Fibroblast of villous mesenchyme (primary cell): ENCODE measurements around the gene DTNA. TPM values are rescaled to one million over a fixed set of nuclear protein-coding genes. Genes with fewer than 3 reads are reported as not detected.

Experiments used
- DNase-seq: peaks from one replicate; pipeline ENCODE4 v3.0.0-alpha.2; 2010; ENCODE audit warnings: low read depth
- H3K4me3 ChIP-seq: 2 replicates; pipeline ENCODE4 v1.5.1; 2011; ENCODE audit warnings: low read depth, mild to moderate bottlenecking, low read length
- CTCF ChIP-seq: IDR thresholded peaks from 2 replicates; pipeline ENCODE4 v1.5.1; 2012; ENCODE audit warnings: low read depth, mild to moderate bottlenecking, low read length; ENCODE audit not compliant: insufficient read depth
- total RNA-seq: library from RNA; depleted of rRNA; stranded (reverse); fragments of >200 nt; gene quantifications from 2 replicates; pipeline ENCODE4 v1.2.3, GENCODE V29; 2012

DTNA gene
- total RNA-seq, 1 donor: 18.1 TPM

DNA sequence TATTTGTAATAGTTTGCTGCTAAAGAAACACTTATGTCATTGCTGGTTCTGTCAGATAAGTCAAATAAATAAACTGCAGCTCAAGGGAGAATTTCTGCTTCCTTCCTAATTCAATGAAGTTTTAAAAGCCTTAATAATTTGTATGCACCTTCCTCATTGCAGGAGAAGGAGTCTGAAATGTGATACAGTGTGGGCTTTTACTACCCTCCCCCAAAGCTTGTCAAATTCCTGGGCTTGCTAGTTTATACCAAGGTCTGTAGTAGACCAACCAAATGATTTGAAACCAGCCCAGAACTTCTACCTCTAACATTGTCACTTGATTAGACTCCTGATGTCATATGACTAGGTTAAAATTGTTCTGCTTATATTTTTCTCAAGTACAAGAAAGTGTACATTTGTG is 131.8 kb downstream of the DTNA start:
- no peak for TF ChIP-seq CTCF
- no peak for DNase-seq
- H3K4me3 ChIP-seq: no peak overlapping the region

DNA sequence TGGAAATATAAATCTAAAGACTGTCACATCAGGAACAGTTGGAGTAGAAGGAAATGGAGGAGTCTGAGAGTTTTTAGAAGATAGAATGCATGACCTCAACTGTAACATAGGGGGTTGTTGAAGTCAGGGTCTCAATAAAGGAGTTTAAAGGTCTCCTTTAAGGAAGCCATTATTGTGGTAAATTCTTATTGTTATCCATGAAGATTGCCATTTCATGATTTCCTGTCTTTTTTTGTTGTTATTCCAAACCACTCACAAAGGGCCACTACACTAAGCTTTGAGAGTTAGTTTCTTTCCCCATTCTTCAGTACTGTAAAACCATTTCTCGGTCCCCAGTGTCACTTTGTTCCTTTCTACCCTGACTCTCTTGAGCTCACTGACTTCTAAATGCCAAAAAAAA is 134.0 kb downstream of the DTNA start:
- DNase-seq: no peak
- no peak for TF ChIP-seq CTCF
- H3K4me3 ChIP-seq: no peak overlapping the region

DNA sequence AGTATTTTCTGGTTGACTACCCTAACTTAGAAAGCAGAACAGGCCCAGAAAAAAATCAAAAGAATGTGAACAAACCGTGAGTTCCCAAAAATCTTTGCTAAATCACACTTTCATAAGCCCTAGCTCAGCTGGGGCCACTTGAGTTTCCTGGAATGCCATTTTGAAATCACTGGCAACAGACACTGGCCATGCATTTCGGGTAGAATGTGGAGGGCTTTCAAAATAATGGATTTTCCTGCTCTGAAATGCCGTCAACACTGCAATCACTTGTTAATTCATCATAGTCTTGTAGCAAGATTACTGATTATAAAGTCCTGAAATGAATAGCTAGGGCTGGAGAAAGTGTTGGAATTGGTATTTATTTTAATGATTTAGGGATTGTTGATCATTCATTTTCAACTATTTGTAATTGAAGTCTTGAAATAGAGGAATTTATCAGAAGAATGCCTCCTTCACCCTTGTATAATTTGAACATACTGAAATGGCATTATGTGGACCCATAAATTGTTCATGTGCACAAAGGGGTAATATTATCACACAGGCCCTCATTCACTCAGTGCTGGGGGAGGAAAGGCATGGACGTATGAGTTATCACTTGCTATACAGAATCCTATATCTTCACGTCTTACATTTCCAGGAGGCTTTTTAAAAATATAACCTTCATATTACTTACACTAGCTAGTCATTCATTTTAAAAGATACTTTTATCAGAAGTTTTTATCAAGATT is 134.8 kb downstream of the DTNA start:
- no peak overlapping the region for H3K4me3 ChIP-seq
- no peak for TF ChIP-seq CTCF
- DNase-seq: no peak

DNA sequence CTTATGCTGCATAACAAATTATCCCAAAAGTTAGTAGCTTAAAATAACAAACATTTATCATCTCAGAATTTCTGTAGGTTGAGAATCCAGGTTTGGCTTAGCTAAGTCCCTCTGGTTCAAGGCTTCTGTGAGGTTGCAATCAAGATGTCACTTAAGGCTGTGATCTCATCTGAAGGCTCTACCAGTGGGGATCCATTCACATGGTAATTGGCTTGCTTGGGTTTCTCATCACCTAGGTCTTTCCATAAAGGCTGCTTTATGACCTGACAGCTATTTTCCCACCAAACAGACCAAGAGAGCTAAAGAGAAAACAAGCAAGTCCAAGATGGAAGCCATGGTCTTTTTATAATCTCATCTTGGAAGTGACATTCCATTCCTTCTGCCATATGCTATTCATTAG is 137.3 kb downstream of the DTNA start:
- TF ChIP-seq CTCF: no peak
- no peak overlapping the region for H3K4me3 ChIP-seq
- no peak for DNase-seq

DNA sequence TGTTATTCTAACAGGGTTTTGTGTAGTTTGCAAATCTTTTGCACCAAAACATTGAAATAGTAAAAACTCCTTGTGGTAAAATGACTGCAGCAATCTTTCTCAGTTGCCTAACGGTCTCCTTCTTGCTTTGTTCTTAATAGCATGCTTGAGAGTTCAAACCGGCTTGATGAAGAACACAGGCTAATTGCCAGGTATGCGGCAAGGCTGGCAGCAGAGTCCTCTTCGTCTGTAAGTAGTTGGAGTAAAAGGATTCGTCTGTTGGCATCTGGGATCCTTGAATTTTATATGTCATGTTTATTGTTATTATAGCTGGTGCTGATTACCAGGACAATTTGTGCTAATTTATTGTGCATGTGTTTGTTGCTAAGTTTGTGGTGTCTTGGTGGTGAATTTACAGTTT is 138.1 kb downstream of the DTNA start:
- no peak for TF ChIP-seq CTCF
- DNase-seq: no peak
- no peak overlapping the region for H3K4me3 ChIP-seq

DNA sequence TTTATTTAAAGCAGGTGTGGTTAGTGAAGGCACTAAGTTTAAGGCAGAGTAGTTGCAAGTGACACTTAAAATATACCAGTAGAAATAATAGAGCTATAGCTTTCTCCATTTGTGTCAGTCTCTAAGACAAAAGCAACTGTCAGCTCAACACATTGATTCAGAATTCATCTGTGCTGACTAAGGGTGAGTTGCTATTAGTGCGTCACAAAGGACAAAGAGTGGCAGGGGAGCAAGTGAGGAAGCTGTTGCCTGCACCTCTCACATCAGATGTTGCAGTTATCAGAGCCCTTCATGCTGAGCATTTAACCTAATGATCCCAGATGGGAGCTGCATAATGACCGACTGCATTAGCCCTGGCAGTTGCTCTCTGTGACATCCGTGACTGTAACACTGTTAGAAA is 138.6 kb downstream of the DTNA start:
- TF ChIP-seq CTCF: no peak
- DNase-seq: no peak

DNA sequence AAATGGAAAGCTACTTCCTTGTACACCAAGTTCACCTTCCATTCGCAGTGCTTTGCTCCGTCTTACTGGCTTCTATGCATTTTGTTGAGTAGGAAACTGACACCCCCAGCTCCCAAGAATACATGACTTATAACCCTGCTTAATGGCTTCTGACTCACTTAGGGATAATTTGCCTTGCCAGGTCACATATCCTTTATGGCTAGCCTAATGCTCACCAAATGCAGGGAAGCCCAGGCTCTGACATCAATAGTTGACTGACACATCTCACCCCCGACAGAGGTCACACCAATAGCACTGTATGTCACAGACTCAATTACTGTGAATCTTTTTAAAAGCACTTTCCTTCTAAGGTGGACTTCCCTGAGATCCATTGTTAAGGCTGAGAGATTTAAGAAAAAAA is 147.2 kb downstream of the DTNA start:
- no peak overlapping the region for H3K4me3 ChIP-seq
- no peak for DNase-seq
- no peak for TF ChIP-seq CTCF

More for the DNA sequence above, 138.6 kb downstream of the DTNA start:
- H3K4me3 ChIP-seq: no peak overlapping the region
